ENCODE data around the gene UMODL1. TPM values are rescaled to one million over a fixed set of nuclear protein-coding genes. Genes with fewer than 3 reads are reported as not detected.
"Not testable (repeated sequence)": the region's sequence is repeated elsewhere in the genome, so short reads cannot be mapped to it uniquely, and the experiment has no call there.

UMODL1 gene
- total and polyA plus RNA-seq, 5 donors from 2014 or later = 0.05 to 0.35 (median 0.07) TPM; not detected in 1

GRCh38 chr21:42180001-42180400, 108.9 kb downstream of the UMODL1 start:
- not testable (repeated sequence) for H3K27ac ChIP-seq (ENCODE audit: insufficient read depth, low read length, poor library complexity, severe bottlenecking); H3K4me1 ChIP-seq (ENCODE audit: control insufficient read depth, insufficient read depth, low read length, poor library complexity, severe bottlenecking); H3K4me3 ChIP-seq (ENCODE audit: low read depth, low read length); H3K4me1 Mint-ChIP-seq; H3K9me3 Mint-ChIP-seq; ATAC-seq (ENCODE audit: low read depth in 2 of 2); H3K36me3 Mint-ChIP-seq; DNase-seq; H3K36me3 ChIP-seq (ENCODE audit: control insufficient read depth, insufficient read depth, low read length); H3K27ac Mint-ChIP-seq; H3K4me3 Mint-ChIP-seq; H3K27me3 ChIP-seq (ENCODE audit: control insufficient read depth, insufficient read depth, low read length); H3K9me3 ChIP-seq (ENCODE audit: control insufficient read depth in 2 of 2, low read length in 2 of 2)
- peaks cover 15% of the 10 kb centered on the region for H3K27me3 Mint-ChIP-seq

DNA sequence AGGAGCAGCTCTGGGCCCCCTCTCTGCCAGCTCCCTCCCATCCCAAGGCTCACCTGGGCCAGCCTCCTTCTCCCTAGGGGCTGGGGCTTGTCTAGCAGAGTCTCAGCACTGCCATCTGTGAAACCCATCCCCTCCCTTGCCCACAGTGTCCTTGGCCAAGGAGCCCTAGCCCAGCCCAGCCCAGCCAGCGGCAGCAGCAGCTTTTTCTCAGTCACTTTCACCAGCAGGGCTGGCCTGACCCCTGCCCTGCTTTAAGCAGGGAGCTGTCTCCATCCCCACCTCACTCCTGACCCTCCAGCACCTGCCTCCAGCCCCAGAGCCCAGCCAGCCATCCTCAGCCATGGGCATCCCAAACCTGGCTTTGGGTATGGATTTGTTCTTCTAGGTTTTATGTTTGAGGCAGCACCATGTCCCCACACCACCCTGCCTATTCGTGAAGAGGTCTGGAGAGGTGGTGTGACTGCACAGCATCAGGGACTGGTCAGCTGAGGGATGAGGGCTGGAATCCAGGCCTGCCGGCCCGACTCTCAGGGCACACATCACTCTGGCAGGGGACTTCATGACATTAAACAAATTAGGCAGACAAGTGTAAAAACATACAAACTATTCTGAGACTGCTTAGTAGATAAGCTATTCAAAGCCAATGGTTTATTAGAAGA, 111.7 kb downstream of the UMODL1 start:
- Mint-ChIP-seq H3K27ac (no peak overlapping the region), H3K4me1 (peaks cover 19 to 26% (median 20%) of the 10 kb centered on the region in 4 donors), H3K9me3 (peaks cover 0 to 9% (median 0%) of the 10 kb centered on the region in 7 donors), H3K4me3 (no peak overlapping the region), H3K36me3 (no peaks in the 10 kb centered on the region), H3K27me3 (peaks cover 10% of the 10 kb centered on the region)
- DNase-seq (no peak), ATAC-seq (ENCODE audit: low read depth in 2 of 2) (no peak)
- Histone ChIP-seq H3K36me3 (ENCODE audit: control insufficient read depth, insufficient read depth, low read length) (no peaks in the 10 kb centered on the region), H3K27ac (ENCODE audit: insufficient read depth, low read length, poor library complexity, severe bottlenecking) (no peak overlapping the region), H3K27me3 (ENCODE audit: control insufficient read depth, insufficient read depth, low read length) (no peaks in the 10 kb centered on the region), H3K9me3 (ENCODE audit: control insufficient read depth in 2 of 2, low read length in 2 of 2) (no peaks in the 10 kb centered on the region), H3K4me1 (ENCODE audit: control insufficient read depth, insufficient read depth, low read length, poor library complexity, severe bottlenecking) (peaks cover 25% of the 10 kb centered on the region), H3K4me3 (ENCODE audit: low read depth, low read length) (no peak overlapping the region)

- H3K27ac Mint-ChIP-seq = no peak overlapping the region
Observed at GRCh38 chr21:42183374-42184266, 112.5 kb downstream of the UMODL1 start.

DNA sequence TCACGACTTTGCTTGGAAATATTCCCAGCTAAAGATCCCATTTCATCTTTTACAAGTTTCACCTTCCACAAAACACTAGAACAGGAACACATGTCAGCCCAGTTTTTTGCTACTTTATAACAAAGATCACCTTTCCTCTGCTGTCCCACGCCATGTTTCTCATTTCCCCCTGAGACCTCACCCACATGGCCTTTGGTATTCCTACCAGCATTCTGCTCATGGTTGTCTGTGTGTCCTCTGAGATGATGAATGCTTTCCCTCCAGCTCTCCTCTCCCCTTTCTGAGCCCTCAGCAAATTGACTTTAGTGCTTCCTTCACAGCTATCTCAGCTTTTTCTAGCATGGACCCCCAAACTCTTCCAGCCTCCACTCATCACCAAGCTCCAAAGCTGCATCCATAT, 115.5 kb downstream of the UMODL1 start:
- peak overlapping the region; percentile 82 for H3K27ac ChIP-seq (ENCODE audit: insufficient read depth, low read length, poor library complexity, severe bottlenecking)
- ATAC-seq (ENCODE audit: low read depth in 2 of 2) = no peak
- peaks cover 33 to 57% (median 39%) of the 10 kb centered on the region in 4 donors for H3K4me1 Mint-ChIP-seq

More at GRCh38 chr21:42183374-42184266, 112.5 kb downstream of the UMODL1 start:
- DNase-seq (no peak), ATAC-seq (ENCODE audit: low read depth in 2 of 2) (no peak)
- Histone ChIP-seq H3K27ac (ENCODE audit: insufficient read depth, low read length, poor library complexity, severe bottlenecking) (no peak overlapping the region), H3K9me3 (ENCODE audit: control insufficient read depth in 2 of 2, low read length in 2 of 2) (no peaks in the 10 kb centered on the region), H3K4me1 (ENCODE audit: control insufficient read depth, insufficient read depth, low read length, poor library complexity, severe bottlenecking) (peaks cover 32% of the 10 kb centered on the region), H3K4me3 (ENCODE audit: low read depth, low read length) (no peak overlapping the region), H3K27me3 (ENCODE audit: control insufficient read depth, insufficient read depth, low read length) (no peaks in the 10 kb centered on the region), H3K36me3 (ENCODE audit: control insufficient read depth, insufficient read depth, low read length) (no peaks in the 10 kb centered on the region)
- peaks cover 2% of the 10 kb centered on the region for H3K27me3 Mint-ChIP-seq
- H3K36me3 Mint-ChIP-seq = no peaks in the 10 kb centered on the region
- peaks cover 23 to 34% (median 26%) of the 10 kb centered on the region in 4 donors for H3K4me1 Mint-ChIP-seq
- H3K9me3 Mint-ChIP-seq = peaks cover 0 to 9% (median 0%) of the 10 kb centered on the region in 7 donors
- H3K4me3 Mint-ChIP-seq = no peak overlapping the region

DNA sequence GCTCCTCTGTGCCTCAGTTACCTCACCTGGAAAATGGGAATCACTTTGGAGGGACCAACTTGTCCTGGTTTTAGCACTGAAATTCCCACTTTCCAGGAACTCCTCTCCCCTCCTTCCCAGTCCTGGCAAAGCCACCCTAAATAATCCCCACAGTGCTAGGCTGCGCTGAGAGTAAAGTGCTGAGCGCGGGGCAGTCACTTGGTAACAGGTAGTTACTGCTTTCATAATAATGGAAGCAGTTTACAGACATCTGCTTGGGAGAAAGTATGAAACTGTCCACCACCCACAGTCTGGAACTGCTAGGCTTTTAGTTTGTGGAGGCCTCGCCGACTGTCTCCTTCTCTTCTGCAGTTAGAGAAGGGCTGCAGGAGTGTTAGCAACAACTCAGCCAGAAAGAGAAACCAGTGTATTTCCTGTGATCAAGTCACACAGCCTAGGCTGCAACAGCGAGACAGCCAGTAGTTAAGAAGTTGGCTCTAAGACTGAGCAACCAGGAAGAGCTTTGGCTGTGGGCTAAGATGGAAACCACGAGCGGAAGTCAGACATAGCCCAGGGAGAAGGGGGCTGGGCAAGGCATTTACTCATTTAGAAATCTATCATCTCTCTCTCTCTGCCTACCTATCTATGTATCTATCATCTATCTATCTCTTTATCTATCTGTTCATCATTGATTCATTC, 117.0 kb downstream of the UMODL1 start:
- H3K4me3 ChIP-seq (ENCODE audit: low read depth, low read length) = peak overlapping the region; percentile 78
- H3K9me3 Mint-ChIP-seq = peaks cover 0 to 9% (median 0%) of the 10 kb centered on the region in 7 donors
- H3K27ac Mint-ChIP-seq = peak overlapping the region; percentile 93 to 96 (median 96)
- DNase-seq (peak; percentile 66 to 96 (median 88)), ATAC-seq (ENCODE audit: low read depth in 2 of 2) (peak; percentile 98 to 99)
- no peaks in the 10 kb centered on the region for H3K36me3 ChIP-seq (ENCODE audit: control insufficient read depth, insufficient read depth, low read length)
- H3K36me3 Mint-ChIP-seq = no peaks in the 10 kb centered on the region
- H3K27me3 Mint-ChIP-seq = no peaks in the 10 kb centered on the region
- H3K9me3 ChIP-seq (ENCODE audit: control insufficient read depth in 2 of 2, low read length in 2 of 2) = no peaks in the 10 kb centered on the region
- peak overlapping the region; percentile 51 to 83 (median 70) for H3K4me3 Mint-ChIP-seq
- peaks cover 33 to 70% (median 50%) of the 10 kb centered on the region in 4 donors for H3K4me1 Mint-ChIP-seq
- no peaks in the 10 kb centered on the region for H3K27me3 ChIP-seq (ENCODE audit: control insufficient read depth, insufficient read depth, low read length)
- peak overlapping the region; percentile 82 for H3K27ac ChIP-seq (ENCODE audit: insufficient read depth, low read length, poor library complexity, severe bottlenecking)
- H3K4me1 ChIP-seq (ENCODE audit: control insufficient read depth, insufficient read depth, low read length, poor library complexity, severe bottlenecking) = peaks cover 58% of the 10 kb centered on the region

More for the DNA sequence above, 115.5 kb downstream of the UMODL1 start:
- Histone ChIP-seq H3K4me3 (ENCODE audit: low read depth, low read length) (peak overlapping the region; percentile 11), H3K27me3 (ENCODE audit: control insufficient read depth, insufficient read depth, low read length) (no peaks in the 10 kb centered on the region), H3K9me3 (ENCODE audit: control insufficient read depth in 2 of 2, low read length in 2 of 2) (no peaks in the 10 kb centered on the region), H3K4me1 (ENCODE audit: control insufficient read depth, insufficient read depth, low read length, poor library complexity, severe bottlenecking) (peaks cover 51% of the 10 kb centered on the region), H3K36me3 (ENCODE audit: control insufficient read depth, insufficient read depth, low read length) (no peaks in the 10 kb centered on the region)
- DNase-seq = no peak
- Mint-ChIP-seq H3K4me3 (peak overlapping the region in 3 of 4 donors; percentile 34 to 65 (median 62)), H3K27me3 (no peaks in the 10 kb centered on the region), H3K9me3 (peaks cover 0 to 9% (median 0%) of the 10 kb centered on the region in 7 donors), H3K36me3 (no peaks in the 10 kb centered on the region), H3K27ac (peak overlapping the region; percentile 61 to 96 (median 93))

DNA sequence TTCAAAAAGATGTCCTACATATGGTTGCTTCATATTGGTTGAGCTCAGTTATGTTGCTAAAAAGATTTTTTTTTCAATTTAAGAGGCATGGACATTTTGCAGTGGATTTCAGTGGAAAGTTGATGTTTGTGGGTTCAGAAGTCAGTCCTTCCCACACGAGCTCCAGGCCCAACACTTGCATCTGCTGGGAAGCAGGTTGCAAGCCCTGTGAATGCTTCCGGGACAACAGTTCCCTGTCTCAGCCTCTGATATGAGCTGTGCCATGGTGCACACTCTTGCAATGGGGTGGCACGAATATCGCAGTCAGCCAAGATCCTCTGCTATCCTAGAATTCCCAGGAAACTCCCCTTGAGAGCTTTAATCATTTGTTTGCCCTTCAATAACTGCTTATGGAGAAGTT, 117.5 kb downstream of the UMODL1 start:
- Histone ChIP-seq H3K36me3 (ENCODE audit: control insufficient read depth, insufficient read depth, low read length) (no peaks in the 10 kb centered on the region), H3K27ac (ENCODE audit: insufficient read depth, low read length, poor library complexity, severe bottlenecking) (peak overlapping the region; percentile 82), H3K27me3 (ENCODE audit: control insufficient read depth, insufficient read depth, low read length) (no peaks in the 10 kb centered on the region), H3K9me3 (ENCODE audit: control insufficient read depth in 2 of 2, low read length in 2 of 2) (no peaks in the 10 kb centered on the region), H3K4me3 (ENCODE audit: low read depth, low read length) (peak overlapping the region; percentile 78), H3K4me1 (ENCODE audit: control insufficient read depth, insufficient read depth, low read length, poor library complexity, severe bottlenecking) (peaks cover 61% of the 10 kb centered on the region)
- peak overlapping the region; percentile 51 to 83 (median 70) for H3K4me3 Mint-ChIP-seq
- no peak for DNase-seq
- no peaks in the 10 kb centered on the region for H3K27me3 Mint-ChIP-seq
- no peak for ATAC-seq (ENCODE audit: low read depth in 2 of 2)
- H3K4me1 Mint-ChIP-seq = peaks cover 33 to 74% (median 54%) of the 10 kb centered on the region in 4 donors
- peak overlapping the region; percentile 93 to 96 (median 96) for H3K27ac Mint-ChIP-seq
- H3K9me3 Mint-ChIP-seq = peaks cover 0 to 9% (median 0%) of the 10 kb centered on the region in 7 donors
- H3K36me3 Mint-ChIP-seq = no peaks in the 10 kb centered on the region

- Histone ChIP-seq H3K4me1 (ENCODE audit: control insufficient read depth, insufficient read depth, low read length, poor library complexity, severe bottlenecking) (peaks cover 61% of the 10 kb centered on the region), H3K27ac (ENCODE audit: insufficient read depth, low read length, poor library complexity, severe bottlenecking) (no peak overlapping the region), H3K9me3 (ENCODE audit: control insufficient read depth in 2 of 2, low read length in 2 of 2) (no peaks in the 10 kb centered on the region), H3K36me3 (ENCODE audit: control insufficient read depth, insufficient read depth, low read length) (no peaks in the 10 kb centered on the region), H3K27me3 (ENCODE audit: control insufficient read depth, insufficient read depth, low read length) (no peaks in the 10 kb centered on the region), H3K4me3 (ENCODE audit: low read depth, low read length) (no peak overlapping the region)
- ATAC-seq (ENCODE audit: low read depth in 2 of 2) (no peak), DNase-seq (no peak)
- Mint-ChIP-seq H3K4me3 (peak overlapping the region in 2 of 4 donors; percentile 31), H3K27me3 (no peaks in the 10 kb centered on the region), H3K9me3 (peaks cover 0 to 9% (median 0%) of the 10 kb centered on the region in 7 donors), H3K36me3 (no peaks in the 10 kb centered on the region), H3K4me1 (peaks cover 33 to 74% (median 54%) of the 10 kb centered on the region in 4 donors), H3K27ac (peak overlapping the region in 2 of 3 donors; percentile 71 to 80)
Observed at GRCh38 chr21:42189431-42189830, 118.3 kb downstream of the UMODL1 start.
